ENCODE measurements around the gene MAMLD1. TPM values are rescaled to one million over a fixed set of nuclear protein-coding genes. Genes with fewer than 3 reads are reported as not detected.

The MAMLD1 gene
- total RNA-seq, 2 donors from 2014 or later, result 3.4 to 5.6 TPM

GRCh38 chrX:150372280-150372679, 9.2 kb downstream of the MAMLD1 start:
- H3K4me3 ChIP-seq, result no peak overlapping the region
- intact Hi-C loops (cut with DNase I), result no loop called here
- ATAC-seq (no peak), DNase-seq (no peak)
- H3K9me3 ChIP-seq, result no peaks in the 10 kb centered on the region
- H3K4me1 ChIP-seq, result peaks cover under 1% of the 10 kb centered on the region
- H3K36me3 ChIP-seq (replicated peaks in 1 of 2; ENCODE audit: insufficient read depth in 1 of 2, low read depth in 2 of 2), result no peaks in the 10 kb centered on the region
- H3K27ac ChIP-seq, result no peak overlapping the region
- H3K27me3 ChIP-seq, result no peaks in the 10 kb centered on the region
- TF ChIP-seq POLR2A (IDR thresholded peaks at IDR 0.05), result no peak
- no peak for TF ChIP-seq CTCF (IDR thresholded peaks at IDR 0.05)
- WGBS, 2 donors, result 84 to 96% methylated on average over 4 to 8 of the region's 8 CpGs

GRCh38 chrX:150372756-150373155, 9.6 kb downstream of the MAMLD1 start:
- 63 to 100% methylated on average over 1 to 4 of the region's 6 CpGs for WGBS, 2 donors
- intact Hi-C loops (cut with DNase I), result no loop called here
- no peak for TF ChIP-seq POLR2A (IDR thresholded peaks at IDR 0.05)
- TF ChIP-seq CTCF (IDR thresholded peaks at IDR 0.05), result no peak

GRCh38 chrX:150375243-150375770, 12.2 kb downstream of the MAMLD1 start:
- intact Hi-C loops (cut with DNase I), result no loop called here
- DNase-seq (peak in 1 of 4 donors; percentile 10), ATAC-seq (no peak)
- WGBS, 2 donors, result 81 to 83% methylated on average over 4 of the region's 4 CpGs
- Histone ChIP-seq H3K9me3 (no peaks in the 10 kb centered on the region), H3K36me3 (replicated peaks in 1 of 2; ENCODE audit: insufficient read depth in 1 of 2, low read depth in 2 of 2) (no peaks in the 10 kb centered on the region), H3K27ac (no peak overlapping the region), H3K4me1 (no peaks in the 10 kb centered on the region), H3K4me3 (no peak overlapping the region), H3K27me3 (no peaks in the 10 kb centered on the region)
- TF ChIP-seq POLR2A (IDR thresholded peaks at IDR 0.05) (no peak), CTCF (IDR thresholded peaks at IDR 0.05) (no peak)

More at GRCh38 chrX:150372756-150373155, 9.6 kb downstream of the MAMLD1 start:
- DNase-seq (no peak), ATAC-seq (no peak)
- Histone ChIP-seq H3K27me3 (no peaks in the 10 kb centered on the region), H3K36me3 (replicated peaks in 1 of 2; ENCODE audit: insufficient read depth in 1 of 2, low read depth in 2 of 2) (no peaks in the 10 kb centered on the region), H3K27ac (no peak overlapping the region), H3K4me1 (no peaks in the 10 kb centered on the region), H3K9me3 (no peaks in the 10 kb centered on the region), H3K4me3 (no peak overlapping the region)

DNA sequence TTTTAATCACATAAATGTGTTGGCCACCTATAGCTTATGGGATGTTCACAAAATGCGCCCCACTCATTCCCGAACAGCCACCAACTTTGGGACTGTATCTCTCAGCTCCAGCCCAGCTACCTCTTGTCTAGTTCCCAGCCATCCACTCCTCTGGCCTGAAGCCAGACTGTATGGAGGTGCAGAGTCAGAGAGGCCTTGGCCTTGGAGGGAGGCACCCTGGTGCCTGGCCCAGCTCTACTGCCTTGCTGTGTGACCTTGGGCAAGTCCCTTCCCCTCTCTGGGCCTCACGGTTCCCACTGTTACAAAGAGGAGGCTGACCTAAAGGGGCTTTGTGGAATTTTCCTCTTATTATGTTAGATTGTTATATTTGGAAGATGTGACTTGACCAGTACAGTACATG, 13.9 kb downstream of the MAMLD1 start:
- H3K36me3 ChIP-seq (replicated peaks in 1 of 2; ENCODE audit: insufficient read depth in 1 of 2, low read depth in 2 of 2), result no peaks in the 10 kb centered on the region
- no peaks in the 10 kb centered on the region for H3K4me1 ChIP-seq
- peak in 2 of 4 donors; percentile 13 to 29 for DNase-seq
- WGBS, 2 donors, result 60 to 66% methylated on average over 3 of the region's 3 CpGs
- H3K4me3 ChIP-seq, result no peak overlapping the region
- no peak overlapping the region for H3K27ac ChIP-seq
- TF ChIP-seq POLR2A (IDR thresholded peaks at IDR 0.05) (no peak), CTCF (IDR thresholded peaks at IDR 0.05) (no peak)
- H3K27me3 ChIP-seq, result no peaks in the 10 kb centered on the region
- H3K9me3 ChIP-seq, result no peaks in the 10 kb centered on the region
- ATAC-seq, result no peak
- intact Hi-C loops (cut with DNase I), result no loop called here

DNA sequence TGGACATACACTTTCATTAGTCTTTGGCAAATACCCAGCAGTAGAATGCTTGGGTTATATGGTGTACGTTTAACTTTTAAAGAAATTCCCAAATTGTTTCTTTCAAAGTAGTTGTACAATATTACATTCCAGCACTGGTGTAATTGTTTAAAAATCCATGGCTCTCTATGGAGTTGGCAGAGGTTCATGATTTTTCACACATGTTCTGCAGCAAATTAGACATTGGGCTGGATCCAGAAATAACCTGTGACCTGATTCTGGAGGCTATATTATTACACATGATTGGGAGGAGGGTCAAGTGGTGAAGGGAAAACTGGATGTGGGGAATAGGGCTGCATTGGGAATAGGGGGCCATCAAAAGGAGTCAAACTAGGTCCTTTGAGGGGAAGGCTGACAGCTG, 41.9 kb downstream of the MAMLD1 start:
- H3K27ac ChIP-seq, result no peak overlapping the region
- no peak for ATAC-seq

More for the DNA sequence above, 41.9 kb downstream of the MAMLD1 start:
- Histone ChIP-seq H3K4me1 (no peaks in the 10 kb centered on the region), H3K36me3 (replicated peaks in 1 of 2; ENCODE audit: insufficient read depth in 1 of 2, low read depth in 2 of 2) (no peaks in the 10 kb centered on the region), H3K27me3 (no peaks in the 10 kb centered on the region), H3K9me3 (no peaks in the 10 kb centered on the region), H3K4me3 (no peak overlapping the region)
- intact Hi-C loops (cut with DNase I), result no loop called here
- 20 to 55% methylated on average over 1 of the region's 1 CpG for WGBS, 2 donors
- TF ChIP-seq POLR2A (IDR thresholded peaks at IDR 0.05), result no peak
- TF ChIP-seq CTCF (IDR thresholded peaks at IDR 0.05), result no peak
- no peak for DNase-seq

Measured in body of pancreas (tissue), 4 donors.